ENCODE results near the gene LRSAM1.

Gene LRSAM1

DNA sequence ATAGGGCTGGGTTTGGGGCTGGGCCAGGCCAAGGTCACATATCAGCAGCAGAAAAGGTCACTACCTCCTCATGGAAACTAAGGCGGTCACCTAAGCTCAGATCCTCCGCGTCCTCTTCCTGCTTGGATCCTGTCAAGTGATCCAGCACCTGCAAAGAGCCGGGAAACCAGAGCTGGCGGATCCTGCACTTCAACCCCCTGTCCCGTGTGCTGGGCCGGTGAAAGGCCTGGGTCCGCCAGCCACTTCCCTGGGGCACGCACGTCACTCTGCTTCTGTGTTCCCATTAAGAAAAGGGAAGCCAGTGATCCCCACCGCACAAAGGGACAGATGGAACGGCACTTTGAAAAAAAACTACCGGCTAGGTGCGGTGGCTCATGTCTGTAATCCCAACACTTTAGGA, 99.4 kb downstream of the LRSAM1 start:
- H3K4me3 Mint-ChIP-seq: no peak overlapping the region
- DNase-seq (ENCODE audit: low spot score in 2 of 2) (no peak), ATAC-seq (replicated peaks; ENCODE audit: extremely low read depth, poor library complexity, severe bottlenecking) (no peak)
- no peaks in the 10 kb centered on the region for H3K27me3 Mint-ChIP-seq
- no peaks in the 10 kb centered on the region for H3K9me3 Mint-ChIP-seq
- peaks cover 18% of the 10 kb centered on the region for H3K4me1 Mint-ChIP-seq
- no peak overlapping the region for H3K27ac Mint-ChIP-seq (ENCODE audit: low read depth)
- peaks cover 2% of the 10 kb centered on the region for H3K36me3 Mint-ChIP-seq (ENCODE audit: insufficient read depth)

Data from central memory CD8-positive, alpha-beta T cell (primary cell).